Erythroblast (primary cell): ENCODE results near the gene MT1E.

Experiments
- GATA1 ChIP-seq: IDR thresholded peaks from 2 replicates; pipeline ENCODE4 v1.6.1; 2011; ENCODE audit warnings: low read depth, mild to moderate bottlenecking, control low read depth, low read length, moderate library complexity
- POLR2A ChIP-seq: IDR thresholded peaks from 2 replicates; pipeline ENCODE4 v1.6.1; 2011; ENCODE audit warnings: mild to moderate bottlenecking, low read length

DNA sequence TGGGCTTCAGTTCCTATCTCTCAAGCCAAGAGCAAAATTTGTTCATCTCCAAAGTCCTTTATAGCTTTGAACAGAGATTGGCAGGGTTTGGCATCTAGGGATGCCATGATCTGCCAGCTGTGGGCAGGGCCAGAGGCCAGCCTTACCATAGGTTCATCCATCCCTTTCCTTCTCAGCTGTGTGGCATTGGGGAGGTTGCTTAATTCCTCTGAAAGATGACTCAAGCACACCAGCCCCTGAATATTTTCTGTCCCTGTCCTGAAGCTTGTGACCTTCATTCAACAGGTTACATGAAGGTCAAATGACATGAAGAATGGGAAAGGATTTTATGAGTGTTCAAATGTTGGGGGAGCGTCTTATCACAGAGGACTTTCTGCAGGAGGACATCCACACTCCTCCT is 38.9 kb downstream of the MT1E start:
- TF ChIP-seq POLR2A (no peak), GATA1 (no peak)
